NCI-H1930 (cell line): ENCODE data around the gene CNPY4.

Source experiments
- DNase-seq, 2 experiments: peaks; one replicate each; lab custom pipeline; 2025; lab: John Stamatoyannopoulos, UW

Gene CNPY4

GRCh38 chr7:100148559-100149328 is 29.3 kb downstream of the CNPY4 start, which contains the start of gene LAMTOR4:
Gene LAMTOR4, plus strand, starts transcription at chr7:100148918. Its CDS starts 55 bp downstream, at chr7:100148973.
- DNase-seq = peak; percentile 100

GRCh38 chr7:100152404-100152803 is 33.0 kb downstream of the CNPY4 start:
- DNase-seq = no peak

- no peak for DNase-seq
Observed at GRCh38 chr7:100152937-100153666, 33.7 kb downstream of the CNPY4 start.

GRCh38 chr7:100153708-100154535 is 34.5 kb downstream of the CNPY4 start:
- no peak for DNase-seq

GRCh38 chr7:100154651-100155491 is 35.4 kb downstream of the CNPY4 start:
- DNase-seq = no peak

- DNase-seq = no peak
Observed at GRCh38 chr7:100155553-100156317, 36.3 kb downstream of the CNPY4 start.

GRCh38 chr7:100156331-100157068 is 37.1 kb downstream of the CNPY4 start:
- DNase-seq = no peak

- no peak for DNase-seq
Observed at GRCh38 chr7:100157069-100157333, 37.6 kb downstream of the CNPY4 start.

DNA sequence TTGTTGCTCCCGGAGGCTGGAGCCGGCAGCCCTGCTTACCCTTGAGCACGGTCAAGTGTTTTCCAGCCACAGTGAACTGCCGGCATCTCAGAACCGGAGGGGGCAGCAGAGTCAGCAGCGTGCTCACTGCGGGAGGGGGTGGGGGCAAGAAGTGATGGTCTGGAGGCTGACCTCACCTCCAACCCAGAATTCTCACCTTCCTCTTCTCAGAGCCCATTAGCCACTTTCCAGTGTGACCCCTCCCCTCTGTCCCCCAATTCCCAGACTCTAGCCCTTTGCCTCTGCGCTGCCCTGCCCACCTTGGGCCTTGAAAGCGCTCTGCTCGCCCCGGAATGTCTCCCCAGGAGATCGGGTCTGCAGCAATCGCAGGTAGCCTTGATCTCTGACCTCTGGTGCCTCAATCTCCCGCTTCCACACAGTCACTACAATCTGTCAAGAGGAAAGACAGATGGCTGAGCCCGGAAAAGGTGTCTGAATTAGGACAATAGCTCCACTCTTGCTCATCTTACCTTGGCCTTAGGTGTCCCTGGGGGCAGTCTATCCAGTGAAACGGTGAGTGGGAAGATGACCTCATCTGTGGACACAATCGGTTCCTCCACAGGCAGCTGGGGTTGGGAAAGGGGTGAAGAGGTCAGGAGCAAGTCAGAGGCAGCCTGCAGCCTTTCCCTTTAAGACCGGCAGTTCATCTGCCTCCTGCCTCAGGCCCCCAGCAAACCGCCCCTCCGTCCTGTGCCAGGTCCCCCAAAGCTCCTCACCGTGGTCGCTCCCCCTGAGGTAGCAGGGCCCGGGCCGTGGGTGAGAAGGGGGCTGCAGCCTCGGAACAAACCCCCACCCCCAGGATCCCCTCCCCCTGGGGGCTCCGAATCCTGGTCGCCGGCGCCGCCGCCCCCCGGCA is 38.1 kb downstream of the CNPY4 start:
- peak in 1 of 2 experiments; percentile 24 for DNase-seq

GRCh38 chr7:100158229-100159098 is 39.0 kb downstream of the CNPY4 start, which contains the start of gene TRAPPC14:
Gene TRAPPC14, minus strand, starts transcription at chr7:100158723. Its CDS starts 224 bp downstream, at chr7:100158499.
- peak; percentile 66 to 85 for DNase-seq

DNA sequence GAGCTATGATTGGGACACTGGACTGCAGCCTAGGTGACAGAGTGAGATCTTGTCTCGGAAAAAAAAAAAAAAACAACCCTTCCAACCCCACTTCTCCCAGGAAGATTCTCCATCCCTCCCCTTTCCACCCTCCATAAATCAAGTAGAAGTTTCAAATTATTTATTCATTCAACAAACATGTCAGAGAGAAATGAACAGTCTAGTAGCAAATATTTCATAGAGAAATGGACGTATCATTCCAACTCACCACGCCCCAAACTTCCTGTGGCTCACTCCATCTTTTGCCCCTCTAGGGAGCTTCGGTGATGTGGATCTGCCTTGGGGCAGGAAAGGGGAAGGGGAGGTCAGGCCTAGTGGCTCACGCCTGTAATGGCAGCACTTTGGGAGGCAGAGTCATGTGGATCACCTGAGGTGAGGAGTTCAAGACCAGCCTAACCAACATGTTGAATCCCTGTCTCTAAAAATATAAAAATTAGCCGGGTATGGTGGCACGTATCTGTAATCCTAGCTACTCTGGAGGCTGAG is 39.7 kb downstream of the CNPY4 start:
- DNase-seq = no peak

DNA sequence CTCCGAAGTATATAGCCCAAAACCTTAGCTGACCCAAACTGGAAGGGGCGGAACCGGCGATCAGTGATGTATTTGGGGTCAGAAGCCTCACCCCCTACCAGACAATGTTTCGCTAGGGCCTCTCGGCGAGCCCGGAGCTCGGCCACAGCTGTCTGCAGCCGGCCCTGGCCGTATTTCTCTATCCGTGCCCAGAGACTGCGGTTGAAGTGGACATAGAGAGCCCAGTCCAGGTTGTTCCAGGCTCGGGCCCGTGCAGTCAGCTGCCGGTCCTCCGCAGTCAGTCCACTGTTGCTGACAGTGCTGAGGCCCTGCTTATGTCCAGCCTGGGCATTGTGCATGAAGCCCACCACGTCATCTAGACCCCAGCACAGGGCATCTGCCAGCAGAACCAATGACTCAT is 40.6 kb downstream of the CNPY4 start:
- no peak for DNase-seq

DNA sequence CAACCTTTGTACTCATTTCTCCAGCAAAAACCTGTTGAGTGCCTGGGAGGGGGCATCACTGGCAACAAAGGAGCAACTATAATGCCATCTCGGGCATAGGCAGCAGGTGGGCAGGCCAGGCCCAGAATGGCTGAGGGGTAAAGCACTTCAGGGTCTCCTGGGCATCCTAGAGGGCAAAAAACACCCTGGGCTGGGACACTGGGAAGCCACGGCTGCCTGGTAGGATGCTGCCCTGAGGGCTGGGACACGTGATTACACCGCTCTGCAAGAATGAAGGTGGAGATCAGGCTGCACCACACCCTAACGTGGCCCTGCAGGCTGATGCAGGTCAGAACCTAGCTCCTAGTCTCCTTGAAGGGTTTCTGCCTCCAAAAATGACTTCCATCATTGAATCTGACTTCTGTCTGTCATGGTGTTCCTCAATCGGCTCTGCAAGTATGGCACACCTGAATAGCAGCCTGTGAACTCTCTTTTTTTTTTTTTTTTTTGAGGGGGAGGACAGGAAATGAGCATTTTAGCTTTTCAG is 43.6 kb downstream of the CNPY4 start:
- no peak for DNase-seq

GRCh38 chr7:100163871-100164270 is 44.4 kb downstream of the CNPY4 start:
- DNase-seq = no peak

DNA sequence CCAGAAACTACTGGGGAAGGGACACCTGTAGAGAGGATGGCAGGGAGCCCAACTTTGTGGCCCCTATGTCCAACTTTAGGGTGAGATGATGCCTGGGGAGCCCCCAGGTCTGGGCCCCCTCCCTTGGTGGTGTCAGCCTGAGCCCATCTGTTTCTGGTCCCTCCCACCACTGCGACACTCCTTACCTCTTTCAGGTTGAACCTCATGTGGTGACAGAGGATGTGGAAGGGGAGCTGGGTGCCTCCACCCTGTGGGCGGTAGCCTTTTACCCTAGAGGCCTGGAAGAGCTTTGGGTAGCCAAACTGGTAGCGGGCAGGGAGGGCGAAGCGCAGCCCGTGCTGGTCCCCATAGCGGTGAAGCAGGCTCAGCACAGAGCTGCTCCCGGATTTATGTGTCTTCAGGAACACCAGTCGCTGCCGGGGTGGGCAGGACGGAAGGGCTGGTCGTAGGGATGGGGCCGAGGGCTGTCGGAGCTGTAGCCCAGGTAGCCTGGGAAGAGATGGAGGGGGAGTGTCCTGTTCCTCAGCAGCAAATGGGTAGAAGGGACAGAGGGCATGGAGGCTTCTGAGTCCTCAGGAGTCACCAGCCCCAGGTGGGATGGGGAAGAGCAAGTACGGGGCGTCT is 47.0 kb downstream of the CNPY4 start:
- DNase-seq = no peak

DNA sequence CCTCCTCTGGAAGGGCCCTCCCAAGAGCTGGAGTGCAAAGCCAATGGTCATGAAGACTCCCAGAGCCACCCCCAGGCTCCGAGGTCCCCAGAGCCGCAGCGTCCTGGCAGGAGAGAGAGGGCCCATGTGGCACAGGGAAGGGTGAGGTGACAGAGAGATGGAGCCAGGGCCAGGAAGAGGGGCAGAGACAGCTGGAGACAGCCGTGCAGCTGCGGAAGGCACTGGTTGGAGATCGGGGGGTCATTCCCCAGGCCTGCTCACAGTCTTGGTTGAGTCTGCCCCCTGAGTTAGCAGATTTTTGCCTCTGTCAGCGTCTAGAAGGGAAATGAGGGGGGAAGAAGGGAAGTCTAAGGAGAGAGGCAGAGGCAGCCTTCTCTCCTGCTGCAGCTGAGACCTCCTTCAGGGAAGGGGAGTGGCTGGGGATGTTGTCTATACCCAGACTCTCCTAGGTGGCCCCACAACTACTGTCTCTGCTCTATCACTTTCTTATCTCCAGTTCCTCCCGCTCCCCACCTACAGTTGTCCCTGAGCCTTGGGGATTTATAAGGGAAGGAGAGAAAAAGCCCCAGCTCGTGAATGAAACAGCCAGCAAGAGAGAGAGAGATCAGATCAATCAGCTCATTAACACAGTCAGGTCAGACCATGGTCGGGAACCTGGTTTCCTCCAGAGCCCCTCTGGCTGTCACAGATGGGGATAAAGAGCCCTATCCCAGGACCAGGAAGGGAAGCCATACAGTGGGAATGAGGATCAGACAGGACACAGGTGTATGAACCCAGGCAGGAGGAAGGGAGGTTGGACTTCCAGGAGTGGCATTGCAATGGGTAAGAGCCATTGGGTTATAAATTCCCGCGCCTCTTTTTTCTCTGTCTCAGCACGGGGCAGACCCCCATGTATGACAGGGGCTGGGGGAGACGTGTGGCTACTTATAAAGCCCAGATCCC is 47.8 kb downstream of the CNPY4 start:
- no peak for DNase-seq
